ENCODE measurements around the gene VTA1. TPM values are rescaled to one million over a fixed set of nuclear protein-coding genes. Genes with fewer than 3 reads are reported as not detected.

VTA1 gene
- total RNA-seq, 1 experiment from 2014 or later, result 119 TPM

DNA sequence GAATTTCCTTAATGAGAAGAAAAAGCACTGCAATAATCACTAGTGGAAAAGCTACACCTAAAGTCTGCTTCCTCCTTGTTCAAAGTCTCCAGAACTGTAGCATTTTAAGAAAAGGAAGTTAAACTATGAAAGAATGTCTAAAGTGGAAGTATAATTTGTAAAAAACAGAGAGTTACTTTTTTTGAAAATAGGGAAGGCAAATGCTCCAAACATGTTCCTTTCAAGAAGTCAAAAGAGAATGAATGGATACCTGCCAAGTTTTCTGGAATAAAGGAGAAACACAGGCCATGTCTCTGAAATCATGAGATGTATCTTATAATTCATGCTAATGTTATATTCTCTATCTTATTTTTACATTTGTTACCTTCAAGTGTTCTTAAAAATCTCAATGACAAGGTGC is 94.0 kb downstream of the VTA1 start:
- H3K9me3 ChIP-seq (replicated peaks), result no peaks in the 10 kb centered on the region

DNA sequence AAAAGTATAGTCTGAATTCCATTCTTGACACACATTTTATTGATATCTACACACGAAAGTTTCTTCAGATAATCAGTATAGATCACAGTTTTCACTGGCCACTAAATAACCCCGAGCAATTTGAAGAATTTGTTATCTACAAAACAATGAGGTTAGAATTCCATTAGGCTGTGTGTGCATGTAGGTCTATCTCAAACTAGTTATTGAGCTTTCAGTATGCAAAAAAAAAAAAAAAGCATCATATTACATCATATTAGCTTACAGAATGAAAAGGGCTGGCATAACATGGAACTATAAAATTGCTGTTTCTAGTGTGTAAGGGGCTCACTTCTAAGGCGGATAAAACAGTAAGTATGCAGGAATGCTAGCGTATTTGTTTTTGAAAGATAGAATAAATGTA is 95.2 kb downstream of the VTA1 start:
- Histone ChIP-seq H3K27ac (no peak overlapping the region), H3K9me3 (replicated peaks) (no peaks in the 10 kb centered on the region), H3K4me3 (no peak overlapping the region), H3K36me3 (no peaks in the 10 kb centered on the region), H3K4me1 (replicated peaks) (no peaks in the 10 kb centered on the region), H3K27me3 (replicated peaks) (no peaks in the 10 kb centered on the region)
- no peak for DNase-seq (ENCODE audit: low read depth in 1 of 2, low spot score in 2 of 2)

More for the DNA sequence above, 94.0 kb downstream of the VTA1 start:
- Histone ChIP-seq H3K4me1 (replicated peaks) (no peaks in the 10 kb centered on the region), H3K27ac (no peak overlapping the region), H3K27me3 (replicated peaks) (no peaks in the 10 kb centered on the region; the same call in 1 of the 2 replicates), H3K4me3 (no peak overlapping the region), H3K36me3 (no peaks in the 10 kb centered on the region)
- no peak for DNase-seq (ENCODE audit: low read depth in 1 of 2, low spot score in 2 of 2)

DNA sequence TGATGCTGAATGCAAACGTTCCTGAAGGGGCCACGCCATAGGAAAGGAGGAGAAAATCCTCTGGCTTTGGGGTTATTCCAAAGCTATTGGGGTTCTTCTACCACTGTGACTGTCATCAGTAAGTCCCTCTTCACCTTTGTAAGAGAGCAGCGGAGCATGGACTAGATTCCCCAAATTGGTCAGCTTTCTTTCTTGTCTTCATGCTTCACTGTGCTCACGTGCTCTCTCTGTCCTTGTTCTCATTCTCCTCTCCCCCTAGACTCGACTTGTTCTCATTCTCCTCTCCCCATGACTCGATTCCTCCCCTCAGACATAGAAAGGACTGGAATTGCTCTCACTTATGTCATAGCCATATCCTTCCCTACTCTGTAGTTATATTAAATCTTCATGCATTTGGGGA is 99.9 kb downstream of the VTA1 start:
- Histone ChIP-seq H3K27ac (no peak overlapping the region), H3K4me1 (replicated peaks) (no peaks in the 10 kb centered on the region), H3K27me3 (replicated peaks) (no peaks in the 10 kb centered on the region), H3K9me3 (replicated peaks) (no peaks in the 10 kb centered on the region), H3K4me3 (no peak overlapping the region), H3K36me3 (no peaks in the 10 kb centered on the region)
- DNase-seq (ENCODE audit: low read depth in 1 of 2, low spot score in 2 of 2), result no peak

DNA sequence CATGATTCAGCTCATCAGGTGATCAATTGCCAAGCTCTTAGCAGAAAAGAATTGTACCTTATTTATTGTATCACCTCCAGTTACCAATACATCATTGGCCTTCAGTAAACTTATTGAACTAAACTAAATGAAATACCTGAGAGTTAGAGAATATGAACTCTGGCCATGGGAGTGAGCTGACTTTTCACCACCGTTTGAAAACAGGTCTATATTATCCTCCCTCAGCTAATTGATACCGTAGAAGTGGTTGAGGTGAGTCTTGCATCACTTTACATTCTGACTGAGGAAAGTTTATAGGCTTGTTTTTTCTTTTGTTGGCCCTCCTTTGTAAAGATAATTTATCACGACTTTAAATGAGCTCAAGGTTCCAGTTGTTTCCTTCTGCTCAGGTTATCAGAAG is 102.2 kb downstream of the VTA1 start:
- Histone ChIP-seq H3K36me3 (no peaks in the 10 kb centered on the region), H3K4me1 (replicated peaks) (no peaks in the 10 kb centered on the region), H3K27me3 (replicated peaks) (no peaks in the 10 kb centered on the region), H3K27ac (no peak overlapping the region), H3K9me3 (replicated peaks) (no peaks in the 10 kb centered on the region), H3K4me3 (no peak overlapping the region)
- no peak for DNase-seq (ENCODE audit: low read depth in 1 of 2, low spot score in 2 of 2)

DNA sequence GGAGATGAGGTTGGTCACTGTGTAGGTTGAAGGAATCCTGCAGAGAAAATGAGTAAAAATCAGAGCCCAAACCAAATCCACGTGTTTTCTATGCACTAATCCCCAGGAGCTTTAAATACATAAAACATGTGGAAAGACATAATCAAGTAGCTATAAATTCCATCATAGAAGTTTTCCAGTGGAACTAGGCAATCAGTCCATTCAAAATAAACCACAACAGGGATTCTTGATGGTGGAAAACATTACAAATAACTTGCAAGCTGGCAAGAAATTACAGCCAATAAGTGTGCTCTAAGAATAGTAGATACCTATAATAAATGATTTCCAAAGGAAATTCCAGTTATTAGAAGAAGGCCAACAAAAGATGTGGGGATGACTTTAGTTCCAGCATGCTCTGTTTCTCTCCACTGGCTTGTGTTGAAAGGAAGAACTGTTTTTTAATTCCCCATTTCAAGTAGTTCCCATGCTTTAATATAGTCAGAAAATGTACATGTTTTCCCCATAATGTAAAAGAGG is 104.9 kb downstream of the VTA1 start:
- DNase-seq (ENCODE audit: low read depth in 1 of 2, low spot score in 2 of 2), result no peak
- Histone ChIP-seq H3K4me3 (no peak overlapping the region), H3K4me1 (replicated peaks) (no peaks in the 10 kb centered on the region), H3K27ac (no peak overlapping the region), H3K36me3 (no peaks in the 10 kb centered on the region), H3K27me3 (replicated peaks) (no peaks in the 10 kb centered on the region), H3K9me3 (replicated peaks) (no peaks in the 10 kb centered on the region)

DNA sequence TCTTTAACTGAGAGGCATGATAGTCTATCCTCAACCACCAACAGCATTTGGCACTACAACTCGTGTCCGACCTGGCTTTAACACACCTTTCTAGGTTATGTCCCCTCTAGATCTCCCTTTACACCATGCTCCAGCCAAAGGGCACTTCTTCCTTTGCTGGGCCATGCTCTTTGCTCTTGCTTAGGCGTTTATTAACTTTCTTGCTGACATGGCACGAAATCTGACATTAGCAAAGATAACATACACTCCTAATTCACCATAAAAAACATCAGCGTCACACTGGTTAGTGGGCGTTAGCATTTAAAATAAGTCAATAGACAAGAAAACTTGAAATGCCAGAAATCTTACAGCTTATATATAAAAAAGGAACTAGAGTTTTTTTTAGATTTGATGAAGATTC is 107.5 kb downstream of the VTA1 start:
- Histone ChIP-seq H3K4me1 (replicated peaks) (no peaks in the 10 kb centered on the region), H3K27me3 (replicated peaks) (no peaks in the 10 kb centered on the region), H3K36me3 (no peaks in the 10 kb centered on the region), H3K4me3 (no peak overlapping the region), H3K9me3 (replicated peaks) (no peaks in the 10 kb centered on the region), H3K27ac (no peak overlapping the region)
- DNase-seq (ENCODE audit: low read depth in 1 of 2, low spot score in 2 of 2), result no peak

DNA sequence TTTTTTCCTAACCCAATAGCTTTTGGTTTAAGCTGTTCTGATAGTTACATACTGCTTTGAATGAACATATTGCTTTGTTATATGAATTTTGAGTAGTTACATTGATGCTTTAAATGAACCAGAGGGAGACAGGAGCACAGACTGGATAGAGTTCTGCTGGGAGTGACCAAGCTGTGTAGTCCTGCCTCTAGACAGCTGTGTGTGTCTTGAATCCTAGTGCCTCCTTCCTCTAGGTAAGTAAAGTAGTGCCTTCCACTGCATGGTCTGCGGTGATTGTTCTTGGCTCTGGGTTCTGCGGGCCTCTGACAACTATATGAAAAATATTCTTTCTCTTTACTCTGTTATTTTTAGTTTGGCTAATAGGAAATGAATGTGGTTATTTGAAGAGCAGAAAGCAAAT is 108.7 kb downstream of the VTA1 start:
- DNase-seq (ENCODE audit: low read depth in 1 of 2, low spot score in 2 of 2), result no peak
- no peaks in the 10 kb centered on the region for H3K27me3 ChIP-seq (replicated peaks)

DNA sequence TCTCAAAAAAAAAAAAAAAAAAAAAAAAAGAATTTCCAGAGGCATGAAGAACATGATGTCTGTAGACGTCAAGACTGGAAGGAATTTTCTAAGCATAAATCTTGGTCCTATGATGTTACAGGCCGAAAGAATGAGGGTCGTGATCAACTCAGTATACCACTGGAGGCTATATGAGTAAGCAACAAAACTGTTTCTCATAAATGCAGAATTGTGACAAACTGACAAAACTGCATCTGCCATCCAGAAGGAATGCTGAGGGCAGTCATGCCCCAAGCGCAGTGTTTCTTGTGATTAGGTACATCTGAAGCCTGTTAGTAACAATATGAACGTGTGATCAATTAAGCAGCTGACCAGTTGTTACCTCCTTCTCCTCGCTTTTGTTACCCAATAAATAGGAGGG is 111.2 kb downstream of the VTA1 start:
- no peaks in the 10 kb centered on the region for H3K4me1 ChIP-seq (replicated peaks)
- H3K4me3 ChIP-seq, result no peak overlapping the region
- no peak for DNase-seq (ENCODE audit: low read depth in 1 of 2, low spot score in 2 of 2)
- H3K27ac ChIP-seq, result no peak overlapping the region
- H3K27me3 ChIP-seq (replicated peaks), result no peaks in the 10 kb centered on the region
- H3K36me3 ChIP-seq, result no peaks in the 10 kb centered on the region
- no peaks in the 10 kb centered on the region for H3K9me3 ChIP-seq (replicated peaks)

More for the DNA sequence above, 108.7 kb downstream of the VTA1 start:
- no peaks in the 10 kb centered on the region for H3K9me3 ChIP-seq (replicated peaks)
- H3K27ac ChIP-seq, result no peak overlapping the region
- H3K36me3 ChIP-seq, result no peaks in the 10 kb centered on the region
- H3K4me1 ChIP-seq (replicated peaks), result no peaks in the 10 kb centered on the region
- no peak overlapping the region for H3K4me3 ChIP-seq

DNA sequence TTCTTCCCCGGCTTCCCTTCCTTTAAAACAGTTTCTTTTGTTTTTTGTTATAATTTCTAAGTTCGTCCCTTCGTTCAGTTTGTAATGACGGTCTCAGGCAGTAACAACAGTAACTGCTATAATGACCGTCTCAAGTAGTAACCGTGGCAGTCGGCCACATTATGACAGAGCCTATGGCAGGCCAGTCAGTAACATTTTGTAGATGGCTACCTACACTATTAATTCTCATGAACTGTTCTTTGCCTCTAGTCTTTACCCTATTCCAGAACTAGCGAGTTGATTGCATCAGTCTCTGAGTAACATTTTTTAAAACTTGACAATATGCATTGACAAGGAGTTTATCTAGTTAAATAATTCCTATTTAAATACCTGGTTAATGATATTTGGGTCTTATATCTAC is 111.7 kb downstream of the VTA1 start:
- H3K27me3 ChIP-seq (replicated peaks), result no peaks in the 10 kb centered on the region
- H3K4me3 ChIP-seq, result no peak overlapping the region
- no peak for DNase-seq (ENCODE audit: low read depth in 1 of 2, low spot score in 2 of 2)
- no peaks in the 10 kb centered on the region for H3K9me3 ChIP-seq (replicated peaks)
- no peaks in the 10 kb centered on the region for H3K4me1 ChIP-seq (replicated peaks)
- H3K27ac ChIP-seq, result no peak overlapping the region
- no peaks in the 10 kb centered on the region for H3K36me3 ChIP-seq

DNA sequence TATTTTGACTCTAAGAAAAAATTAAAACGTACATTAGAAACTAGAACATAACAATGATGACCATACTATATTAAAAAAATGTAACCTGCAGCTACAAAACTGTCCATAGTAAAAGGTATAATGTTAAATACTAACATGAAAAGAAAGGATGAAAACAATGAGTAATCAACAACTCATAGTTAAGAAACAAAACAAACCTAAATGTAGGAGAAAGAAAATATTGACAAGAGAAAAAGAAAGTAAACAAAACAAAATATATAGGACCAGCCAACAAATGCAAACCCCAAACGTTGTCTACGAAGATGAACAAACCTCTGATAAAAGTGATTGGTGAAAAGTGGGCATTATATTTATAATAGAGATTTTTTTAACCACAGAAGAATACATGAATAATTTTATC is 113.7 kb downstream of the VTA1 start:
- Histone ChIP-seq H3K27me3 (replicated peaks) (no peaks in the 10 kb centered on the region), H3K9me3 (replicated peaks) (no peaks in the 10 kb centered on the region), H3K27ac (no peak overlapping the region), H3K4me3 (no peak overlapping the region), H3K36me3 (no peaks in the 10 kb centered on the region), H3K4me1 (replicated peaks) (no peaks in the 10 kb centered on the region)
- DNase-seq (ENCODE audit: low read depth in 1 of 2, low spot score in 2 of 2), result no peak

DNA sequence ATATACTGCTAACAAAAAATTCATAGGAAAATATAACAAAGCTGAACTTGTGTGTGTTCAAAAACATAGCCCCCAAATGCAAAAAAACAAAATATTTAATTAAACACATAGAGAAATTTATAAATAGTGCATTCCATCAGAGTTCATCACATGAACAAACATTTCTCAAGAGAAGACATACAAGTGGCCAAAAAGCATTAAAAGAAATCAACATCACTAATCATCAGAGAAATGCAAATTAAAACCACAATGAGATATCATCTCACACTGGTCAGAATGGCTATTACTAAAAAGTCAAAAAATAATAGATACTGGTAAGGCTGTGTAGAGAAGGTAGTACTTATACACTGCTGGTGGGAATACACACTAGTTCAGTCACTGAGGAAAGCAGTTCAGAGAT is 115.2 kb downstream of the VTA1 start:
- H3K9me3 ChIP-seq (replicated peaks), result no peaks in the 10 kb centered on the region
- no peaks in the 10 kb centered on the region for H3K27me3 ChIP-seq (replicated peaks)
- H3K4me3 ChIP-seq, result no peak overlapping the region
- no peaks in the 10 kb centered on the region for H3K4me1 ChIP-seq (replicated peaks)
- DNase-seq (ENCODE audit: low read depth in 1 of 2, low spot score in 2 of 2), result no peak
- no peak overlapping the region for H3K27ac ChIP-seq
- H3K36me3 ChIP-seq, result no peaks in the 10 kb centered on the region

DNA sequence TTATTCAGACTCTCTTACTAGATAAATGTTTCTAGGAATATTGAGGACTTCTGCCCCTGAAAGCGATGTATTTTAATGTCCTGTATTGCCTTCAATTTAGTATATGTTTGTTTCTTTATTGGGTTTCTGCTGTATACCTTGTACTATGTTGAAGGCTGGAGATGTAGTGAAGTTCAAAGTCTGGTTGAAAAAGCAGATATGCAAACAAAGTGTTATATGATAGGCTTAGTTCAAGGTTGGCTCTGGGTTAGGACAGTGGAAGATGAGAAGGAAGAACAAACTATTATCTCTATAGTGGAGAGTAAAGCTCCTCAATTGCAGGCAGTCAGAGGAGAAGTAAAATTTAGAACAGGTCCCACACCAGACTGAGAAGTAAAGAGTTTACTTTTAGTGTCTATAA is 118.4 kb downstream of the VTA1 start:
- H3K36me3 ChIP-seq, result no peaks in the 10 kb centered on the region
- DNase-seq (ENCODE audit: low read depth in 1 of 2, low spot score in 2 of 2), result no peak
- no peak overlapping the region for H3K27ac ChIP-seq
- no peaks in the 10 kb centered on the region for H3K9me3 ChIP-seq (replicated peaks)
- no peak overlapping the region for H3K4me3 ChIP-seq
- no peaks in the 10 kb centered on the region for H3K4me1 ChIP-seq (replicated peaks)
- no peaks in the 10 kb centered on the region for H3K27me3 ChIP-seq (replicated peaks)

DNA sequence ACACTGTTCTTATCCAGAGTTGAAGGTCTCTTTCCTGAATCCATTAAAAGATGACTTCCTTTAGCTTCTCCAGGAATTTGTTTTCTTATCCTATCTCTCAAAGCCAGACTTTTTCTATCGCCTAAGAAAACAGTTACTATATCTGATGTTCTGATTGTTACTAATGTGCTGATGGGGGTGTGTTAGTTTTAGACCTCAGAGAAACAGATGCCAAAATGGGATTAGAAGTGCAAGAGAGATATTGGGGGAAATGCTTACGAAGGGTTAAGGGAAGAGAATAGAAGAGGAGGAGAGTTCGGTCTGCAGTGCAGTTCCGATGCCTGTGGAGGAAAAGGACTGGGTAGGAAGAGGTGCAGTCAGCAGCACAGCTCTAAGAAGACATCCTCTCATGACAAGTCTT is 119.0 kb downstream of the VTA1 start:
- Histone ChIP-seq H3K27ac (no peak overlapping the region), H3K9me3 (replicated peaks) (no peaks in the 10 kb centered on the region), H3K36me3 (no peaks in the 10 kb centered on the region), H3K4me1 (replicated peaks) (no peaks in the 10 kb centered on the region), H3K4me3 (no peak overlapping the region), H3K27me3 (replicated peaks) (no peaks in the 10 kb centered on the region)
- DNase-seq (ENCODE audit: low read depth in 1 of 2, low spot score in 2 of 2), result no peak

DNA sequence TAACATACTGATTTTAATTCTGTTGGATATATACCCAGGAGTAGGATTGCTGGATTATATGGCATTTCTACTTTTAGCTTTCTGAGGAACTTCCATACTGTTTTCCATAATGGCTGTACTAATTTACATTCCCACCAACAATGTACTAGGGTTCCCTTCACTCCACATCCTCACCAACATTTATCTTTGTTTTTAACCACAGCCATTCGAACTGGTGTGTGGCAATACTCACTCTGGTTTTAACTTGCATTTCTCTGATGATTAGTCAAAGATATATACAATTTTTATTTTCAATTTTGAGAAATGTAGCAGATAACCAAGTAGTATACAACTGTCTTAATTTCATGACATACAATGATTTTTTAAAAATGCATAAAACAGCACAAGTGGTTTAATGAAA is 124.4 kb downstream of the VTA1 start:
- Histone ChIP-seq H3K36me3 (no peaks in the 10 kb centered on the region), H3K27ac (no peak overlapping the region), H3K27me3 (replicated peaks) (no peaks in the 10 kb centered on the region), H3K9me3 (replicated peaks) (no peaks in the 10 kb centered on the region), H3K4me1 (replicated peaks) (no peaks in the 10 kb centered on the region), H3K4me3 (no peak overlapping the region)
- no peak for DNase-seq (ENCODE audit: low read depth in 1 of 2, low spot score in 2 of 2)

All from SJSA1 (cell line).